NB4 (cell line): Measurements from ENCODE around the gene IL1A.

Source experiments
- CTCF ChIP-seq: IDR thresholded peaks from one replicate; pipeline ENCODE4 v1.5.1; 2012; ENCODE audit warnings: low read depth, low read length
- POLR2A ChIP-seq: IDR thresholded peaks from 2 replicates; pipeline ENCODE4 v1.6.1; 2011; ENCODE audit warnings: mild to moderate bottlenecking; ENCODE audit not compliant: insufficient read length; ENCODE audit errors: extremely low read depth

- TF ChIP-seq CTCF = no peak
- TF ChIP-seq POLR2A = no peak
Measured at GRCh38 chr2:112787294-112787693, 3.0 kb upstream of the IL1A start.
